Endothelial cell of umbilical vein (primary cell): ENCODE measurements around the gene PHF24. TPM values are rescaled to one million over a fixed set of nuclear protein-coding genes. Genes with fewer than 3 reads are reported as not detected.

ENCODE experiments used
- BruUV-seq: library from RNA; stranded (reverse); fragments of 400-500 nt; replicated peaks from 2 replicates; lab custom pipeline; 2021; lab: Mats Ljungman, UMichigan
- CTCF ChIA-PET: fragments of 300-600, 350-600 bp; sonication (Branson Sonifier 250); formaldehyde crosslinking; loops from one replicate; lab custom pipeline; 2021; ENCODE audit warnings: antibody characterized with exemption, inconsistent platforms; lab: Charles Lee
- POLR2A ChIA-PET: fragments of 300-600, 350-600 bp; sonication (Branson Sonifier 250); formaldehyde crosslinking; loops from one replicate; lab custom pipeline; 2021; ENCODE audit warnings: antibody characterized with exemption, inconsistent platforms; lab: Charles Lee
- DNase-seq: peaks from one replicate; pipeline ENCODE4 v3.0.0-alpha.2; 2011; ENCODE audit warnings: low read depth, low spot score
- FAIRE-seq: peaks from 2 replicates; lab custom pipeline; 2011; peaks lifted over from hg19 to GRCh38; lab: Jason Lieb, UNC
- H2AFZ ChIP-seq: 2 replicates; pipeline ENCODE4 v1.6.0; 2012; ENCODE audit warnings: low read depth, low read length, control low read depth, inconsistent platforms
- H3K27ac ChIP-seq: 2 replicates; pipeline ENCODE4 v1.5.1; 2011; ENCODE audit warnings: low read depth, mild to moderate bottlenecking, control low read depth, low read length, moderate library complexity; ENCODE audit not compliant: insufficient read depth
- H3K27me3 ChIP-seq, 2 experiments: 2 replicates each; pipeline versions ENCODE4 v1.6.0 to v1.6.1; 2011; ENCODE audit warnings: low read length in 2 of 2, mixed read lengths in 1 of 2; ENCODE audit not compliant: control insufficient read depth in 2 of 2, insufficient read depth in 2 of 2
- H3K36me3 ChIP-seq, 2 experiments: 2 replicates in 1 of 2; 3 replicates in 1 of 2; pipeline ENCODE4 v1.5.1; 2011; ENCODE audit warnings: low read length in 2 of 2, mild to moderate bottlenecking in 1 of 2, moderate library complexity in 1 of 2; ENCODE audit not compliant: control insufficient read depth in 2 of 2, insufficient read depth in 2 of 2; ENCODE audit errors: extremely low read depth in 1 of 2
- H3K4me1 ChIP-seq: 3 replicates; pipeline ENCODE4 v1.5.1; 2011; ENCODE audit warnings: mild to moderate bottlenecking, low read length; ENCODE audit not compliant: control insufficient read depth, insufficient read depth; ENCODE audit errors: extremely low read depth
- H3K4me2 ChIP-seq: 2 replicates; pipeline ENCODE4 v1.6.1; 2011; ENCODE audit warnings: low read length, control low read depth, mixed read lengths; ENCODE audit not compliant: insufficient read depth
- H3K4me3 ChIP-seq, 3 experiments: fragments of 200-600 bp in 1 of 3; sonication (generic), shearing (Covaris generic) in 1 of 3; replicated peaks in 1 of 3; 2 replicates each; pipeline ENCODE4 v1.5.1; 2011 to 2016; ENCODE audit warnings: control low read depth in 3 of 3, low read length in 3 of 3, mild to moderate bottlenecking in 2 of 3, inconsistent platforms in 1 of 3, low read depth in 1 of 3, moderate library complexity in 1 of 3; ENCODE audit not compliant: insufficient read depth in 1 of 3
- H3K79me2 ChIP-seq: 2 replicates; pipeline ENCODE4 v1.6.0; 2012; ENCODE audit warnings: low read length, inconsistent platforms; ENCODE audit not compliant: control insufficient read depth, insufficient read depth
- H3K9ac ChIP-seq: replicated peaks from 2 replicates; pipeline ENCODE3; 2011; ENCODE audit warnings: low read length, control low read depth; ENCODE audit not compliant: insufficient read depth; ENCODE audit errors: extremely low read depth
- H3K9me1 ChIP-seq: replicated peaks from 3 replicates; pipeline ENCODE4 v1.6.0; 2011; ENCODE audit warnings: mild to moderate bottlenecking, low read length; ENCODE audit not compliant: control insufficient read depth, insufficient read depth; ENCODE audit errors: extremely low read depth
- H3K9me3 ChIP-seq: replicated peaks from 2 replicates; pipeline ENCODE4 v1.5.1; 2012; ENCODE audit warnings: low read length, inconsistent platforms; ENCODE audit not compliant: control insufficient read depth, insufficient read depth
- H4K20me1 ChIP-seq: replicated peaks from 2 replicates; pipeline ENCODE3; 2011; ENCODE audit warnings: mild to moderate bottlenecking, low read length; ENCODE audit not compliant: control insufficient read depth, insufficient read depth; ENCODE audit errors: extremely low read depth
- EZH2 ChIP-seq: IDR thresholded peaks from 2 replicates; pipeline ENCODE4 v1.6.1; 2012; ENCODE audit warnings: borderline replicate concordance, low read depth, mild to moderate bottlenecking, moderate library complexity, low read length, inconsistent platforms; ENCODE audit not compliant: severe bottlenecking
- FOS ChIP-seq: IDR thresholded peaks from 2 replicates; pipeline ENCODE4 v1.6.1; 2011; ENCODE audit warnings: mild to moderate bottlenecking, low read length, moderate library complexity, borderline replicate concordance; ENCODE audit not compliant: insufficient read depth
- GATA2 ChIP-seq: IDR thresholded peaks from 2 replicates; pipeline ENCODE4 v1.7.0; 2011; ENCODE audit warnings: low read depth, mild to moderate bottlenecking, moderate library complexity, mixed read lengths, low read length; ENCODE audit not compliant: insufficient read length, insufficient read depth
- JUN ChIP-seq: IDR thresholded peaks from 2 replicates; pipeline ENCODE4 v1.6.1; 2011; ENCODE audit warnings: borderline replicate concordance, low read depth; ENCODE audit not compliant: insufficient read length, insufficient read depth
- MYC ChIP-seq: IDR thresholded peaks from one replicate; pipeline ENCODE4 v1.6.1; 2011; ENCODE audit warnings: mild to moderate bottlenecking, low read depth, low read length
- POLR2A ChIP-seq: IDR thresholded peaks from 2 replicates; pipeline ENCODE4 v1.6.1; 2012; ENCODE audit warnings: low read depth, mild to moderate bottlenecking, control low read depth, low read length
- POLR2AphosphoS5 ChIP-seq: IDR thresholded peaks from 2 replicates; pipeline ENCODE4 v1.6.1; 2012; ENCODE audit warnings: low read depth, mild to moderate bottlenecking, control low read depth, low read length, moderate library complexity; ENCODE audit not compliant: insufficient read depth
- dilution Hi-C: fragments of 300-500 bp; cut with MboI; formaldehyde crosslinking; loops from one replicate; pipeline ENCODE4 v1.15.0; 2019; ENCODE audit warnings: low sequenced_read_pairs; ENCODE audit not compliant: extremely low pct_ligation_motif_present
- intact Hi-C: fragments of 100-400 bp; cut with micrococcal nuclease; formaldehyde crosslinking; loops from one replicate; pipeline ENCODE4 v1.10.0; 2022
- polyA plus RNA-seq, 4 experiments: library from polyadenylated mRNA; depleted of rRNA in 3 of 4; stranded (reverse) in 3 of 4; unstranded in 1 of 4; fragments of >200 nt; gene quantifications; 2 replicates each; pipeline versions ENCODE4 v1.2.1 to v1.2.3, GENCODE V29; 2011 to 2012; ENCODE audit warnings: missing spikeins in 1 of 4
- total RNA-seq: library from RNA; stranded (reverse); gene quantifications from 2 replicates; pipeline ENCODE4 v1.2.3, GENCODE V29; 2021
- TF ChIP-seq, protein P1 (sequence below), 2 donors: IDR thresholded peaks; 1 replicate in 1 of 2; 2 replicates in 1 of 2; pipeline ENCODE4 v1.5.1; 2011; ENCODE audit warnings: low read length in 2 of 2, mild to moderate bottlenecking in 2 of 2, moderate library complexity in 2 of 2, control low read depth in 1 of 2, inconsistent platforms in 1 of 2, low read depth in 1 of 2; ENCODE audit not compliant: insufficient read depth in 1 of 2; ENCODE audit errors: extremely low read depth in 1 of 2
- TF ChIP-seq, protein P2 (sequence below): IDR thresholded peaks from 2 replicates; pipeline ENCODE4 v1.6.1; 2011; ENCODE audit not compliant: insufficient read depth, insufficient read length

Gene PHF24
- total and polyA plus RNA-seq, 2 donors (not counting 3 experiments of a cell fraction or from before 2014, with no cell fraction given), result not detected

GRCh38 chr9:34956648-34957047 lies 1.4 kb upstream of the PHF24 start:
- no peaks in the 10 kb centered on the region for H3K79me2 ChIP-seq
- no peak overlapping the region for H3K27ac ChIP-seq
- ChIA-PET CTCF (no interaction called here), POLR2A (no interaction called here)
- H3K9ac ChIP-seq, result no peak overlapping the region
- no peak overlapping the region for H2AFZ ChIP-seq
- H3K27me3 ChIP-seq, result peaks cover 51 to 78% of the 10 kb centered on the region in 2 experiments
- TF ChIP-seq EZH2 (no peak), FOS (no peak), MYC (no peak), JUN (no peak), POLR2AphosphoS5 (no peak), GATA2 (no peak), POLR2A (no peak)
- TF ChIP-seq, protein P1, sequence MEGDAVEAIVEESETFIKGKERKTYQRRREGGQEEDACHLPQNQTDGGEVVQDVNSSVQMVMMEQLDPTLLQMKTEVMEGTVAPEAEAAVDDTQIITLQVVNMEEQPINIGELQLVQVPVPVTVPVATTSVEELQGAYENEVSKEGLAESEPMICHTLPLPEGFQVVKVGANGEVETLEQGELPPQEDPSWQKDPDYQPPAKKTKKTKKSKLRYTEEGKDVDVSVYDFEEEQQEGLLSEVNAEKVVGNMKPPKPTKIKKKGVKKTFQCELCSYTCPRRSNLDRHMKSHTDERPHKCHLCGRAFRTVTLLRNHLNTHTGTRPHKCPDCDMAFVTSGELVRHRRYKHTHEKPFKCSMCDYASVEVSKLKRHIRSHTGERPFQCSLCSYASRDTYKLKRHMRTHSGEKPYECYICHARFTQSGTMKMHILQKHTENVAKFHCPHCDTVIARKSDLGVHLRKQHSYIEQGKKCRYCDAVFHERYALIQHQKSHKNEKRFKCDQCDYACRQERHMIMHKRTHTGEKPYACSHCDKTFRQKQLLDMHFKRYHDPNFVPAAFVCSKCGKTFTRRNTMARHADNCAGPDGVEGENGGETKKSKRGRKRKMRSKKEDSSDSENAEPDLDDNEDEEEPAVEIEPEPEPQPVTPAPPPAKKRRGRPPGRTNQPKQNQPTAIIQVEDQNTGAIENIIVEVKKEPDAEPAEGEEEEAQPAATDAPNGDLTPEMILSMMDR (IDR thresholded peaks at IDR 0.05; ENCODE audit: extremely low read depth in 1 of 2, insufficient read depth in 1 of 2, low read depth in 1 of 2, low read length in 2 of 2), result no peak
- TF ChIP-seq, protein P2, sequence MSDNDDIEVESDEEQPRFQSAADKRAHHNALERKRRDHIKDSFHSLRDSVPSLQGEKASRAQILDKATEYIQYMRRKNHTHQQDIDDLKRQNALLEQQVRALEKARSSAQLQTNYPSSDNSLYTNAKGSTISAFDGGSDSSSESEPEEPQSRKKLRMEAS, result no peak
- no peaks in the 10 kb centered on the region for H3K36me3 ChIP-seq
- FAIRE-seq (no peak), DNase-seq (no peak)
- no peak overlapping the region for H3K4me2 ChIP-seq
- dilution Hi-C loops (no loop called here), intact Hi-C loops (no loop called here)
- H3K4me3 ChIP-seq, result no peak overlapping the region
- H4K20me1 ChIP-seq, result no peaks in the 10 kb centered on the region
- no TSS peak for BruUV-seq
- peaks cover 3% of the 10 kb centered on the region for H3K4me1 ChIP-seq
- H3K9me1 ChIP-seq, result no peaks in the 10 kb centered on the region
- H3K9me3 ChIP-seq, result no peaks in the 10 kb centered on the region
